Type B pancreatic cell (in vitro differentiated cells): ENCODE measurements around the gene PKNOX2. TPM values are rescaled to one million over a fixed set of nuclear protein-coding genes. Genes with fewer than 3 reads are reported as not detected.

Source experiments
- DNase-seq: peaks from one replicate; pipeline ENCODE4 v3.0.0; 2021; ENCODE audit warnings: mixed read lengths; ENCODE audit not compliant: unreplicated experiment; ENCODE audit errors: extremely low spot score
- H3K27ac Mint-ChIP-seq: 2 replicates; pipeline ENCODE4 v1.8.0; 2021; ENCODE audit warnings: mild to moderate bottlenecking, mixed read lengths
- H3K27me3 Mint-ChIP-seq: 2 replicates; pipeline ENCODE4 v1.8.0; 2021; ENCODE audit warnings: mixed read lengths
- H3K36me3 Mint-ChIP-seq: 2 replicates; pipeline ENCODE4 v1.8.0; 2021; ENCODE audit warnings: mixed read lengths
- H3K4me1 Mint-ChIP-seq: one replicate; pipeline ENCODE4 v1.8.0; 2021; ENCODE audit warnings: mixed read lengths; ENCODE audit not compliant: unreplicated experiment
- H3K4me3 Mint-ChIP-seq: 2 replicates; pipeline ENCODE4 v1.8.0; 2021; ENCODE audit warnings: mild to moderate bottlenecking, mixed read lengths
- H3K9me3 Mint-ChIP-seq: 2 replicates; pipeline ENCODE4 v1.8.0; 2021; ENCODE audit warnings: mixed read lengths
- CTCF ChIP-seq: fragments of 200-600 bp; sonication (generic); conservative IDR thresholded peaks from 2 replicates; pipeline ENCODE4 v1.5.0; 2021; ENCODE audit warnings: antibody characterized with exemption, mild to moderate bottlenecking
- total RNA-seq: library from RNA; stranded (reverse); gene quantifications from 2 replicates; pipeline ENCODE4 v1.2.1, GENCODE V29; 2021; ENCODE audit warnings: low replicate concordance

PKNOX2 gene
- total RNA-seq, 1 donor from 2014 or later: 15.3 TPM

GRCh38 chr11:125170001-125170509 is 5.5 kb downstream of the PKNOX2 start:
- no peak for TF ChIP-seq CTCF
- H3K4me3 Mint-ChIP-seq: peak overlapping the region; percentile 43
- DNase-seq: no peak
- peaks cover 47% of the 10 kb centered on the region for H3K4me1 Mint-ChIP-seq
- no peaks in the 10 kb centered on the region for H3K36me3 Mint-ChIP-seq
- peak overlapping the region; percentile 20 for H3K27ac Mint-ChIP-seq
- peaks cover 54% of the 10 kb centered on the region for H3K27me3 Mint-ChIP-seq
- H3K9me3 Mint-ChIP-seq: no peaks in the 10 kb centered on the region

- Mint-ChIP-seq H3K27ac (peak overlapping the region; percentile 20), H3K9me3 (no peaks in the 10 kb centered on the region), H3K4me1 (peaks cover 46% of the 10 kb centered on the region), H3K36me3 (no peaks in the 10 kb centered on the region), H3K4me3 (peak overlapping the region; percentile 43), H3K27me3 (peaks cover 55% of the 10 kb centered on the region)
- no peak for DNase-seq
- no peak for TF ChIP-seq CTCF
Measured at GRCh38 chr11:125170510-125171031, 6.0 kb downstream of the PKNOX2 start.

GRCh38 chr11:125171974-125172373 is 7.4 kb downstream of the PKNOX2 start:
- H3K4me3 Mint-ChIP-seq: no peak overlapping the region
- H3K36me3 Mint-ChIP-seq: no peaks in the 10 kb centered on the region
- no peak for DNase-seq
- no peaks in the 10 kb centered on the region for H3K9me3 Mint-ChIP-seq
- peaks cover 53% of the 10 kb centered on the region for H3K27me3 Mint-ChIP-seq
- peaks cover 49% of the 10 kb centered on the region for H3K4me1 Mint-ChIP-seq
- no peak for TF ChIP-seq CTCF
- no peak overlapping the region for H3K27ac Mint-ChIP-seq

GRCh38 chr11:125173027-125173426 is 8.5 kb downstream of the PKNOX2 start:
- no peak for TF ChIP-seq CTCF
- Mint-ChIP-seq H3K4me1 (peaks cover 49% of the 10 kb centered on the region), H3K27me3 (peaks cover 54% of the 10 kb centered on the region), H3K36me3 (no peaks in the 10 kb centered on the region), H3K27ac (no peak overlapping the region), H3K9me3 (no peaks in the 10 kb centered on the region), H3K4me3 (no peak overlapping the region)
- no peak for DNase-seq

GRCh38 chr11:125173556-125173955 is 9.0 kb downstream of the PKNOX2 start:
- DNase-seq: no peak
- Mint-ChIP-seq H3K4me3 (no peak overlapping the region), H3K9me3 (no peaks in the 10 kb centered on the region), H3K4me1 (peaks cover 44% of the 10 kb centered on the region), H3K27ac (no peak overlapping the region), H3K27me3 (peaks cover 50% of the 10 kb centered on the region), H3K36me3 (no peaks in the 10 kb centered on the region)
- no peak for TF ChIP-seq CTCF
